Cortex of kidney (tissue), 1 donor: ENCODE measurements around the gene CEP89.
"Not testable (repeated sequence)": the region's sequence is repeated elsewhere in the genome, so short reads cannot be mapped to it uniquely, and the experiment has no call there.

Experiments
- DNase-seq: peaks from one replicate; lab custom pipeline; 2025; lab: John Stamatoyannopoulos, UW

CEP89 gene

GRCh38 chr19:32869369-32869965, 102.3 kb downstream of the CEP89 start, which contains the start of gene SLC7A9:
SLC7A9 (minus strand) TSS chr19:32869767; CDS start chr19:32868534, 1,233 bp downstream.
- DNase-seq = no peak

- no peak for DNase-seq
Observed at GRCh38 chr19:32868206-32868950, 103.4 kb downstream of the CEP89 start.

GRCh38 chr19:32867436-32867835, 104.3 kb downstream of the CEP89 start:
- not testable (repeated sequence) for DNase-seq

GRCh38 chr19:32866564-32867265, 105.0 kb downstream of the CEP89 start:
- no peak for DNase-seq

- no peak for DNase-seq
Observed at GRCh38 chr19:32866061-32866460, 105.7 kb downstream of the CEP89 start.

- no peak for DNase-seq
Observed at GRCh38 chr19:32865326-32865725, 106.4 kb downstream of the CEP89 start.

- no peak for DNase-seq
Observed at GRCh38 chr19:32864318-32865007, 107.3 kb downstream of the CEP89 start.

GRCh38 chr19:32863841-32864240, 107.9 kb downstream of the CEP89 start:
- no peak for DNase-seq

- no peak for DNase-seq
Observed at GRCh38 chr19:32863301-32863700, 108.5 kb downstream of the CEP89 start.

- DNase-seq = no peak
Observed at GRCh38 chr19:32862741-32863140, 109.0 kb downstream of the CEP89 start.

- DNase-seq = no peak
Observed at GRCh38 chr19:32862173-32862572, 109.6 kb downstream of the CEP89 start.

- no peak for DNase-seq
Observed at GRCh38 chr19:32861596-32861995, 110.2 kb downstream of the CEP89 start.

GRCh38 chr19:32859591-32859990, 112.2 kb downstream of the CEP89 start:
- no peak for DNase-seq

GRCh38 chr19:32858559-32858958, 113.2 kb downstream of the CEP89 start:
- no peak for DNase-seq

- DNase-seq = no peak
Observed at GRCh38 chr19:32858155-32858554, 113.6 kb downstream of the CEP89 start.

- no peak for DNase-seq
Observed at GRCh38 chr19:32857584-32857983, 114.2 kb downstream of the CEP89 start.

GRCh38 chr19:32856818-32857217, 114.9 kb downstream of the CEP89 start:
- DNase-seq = not testable (repeated sequence)

- DNase-seq = no peak
Observed at GRCh38 chr19:32852216-32852615, 119.5 kb downstream of the CEP89 start.

GRCh38 chr19:32848035-32848434, 123.7 kb downstream of the CEP89 start:
- DNase-seq = not testable (repeated sequence)

- DNase-seq = no peak
Observed at GRCh38 chr19:32843716-32844245, 128.0 kb downstream of the CEP89 start.

GRCh38 chr19:32842061-32842460, 129.7 kb downstream of the CEP89 start:
- DNase-seq = no peak

- DNase-seq = no peak
Observed at GRCh38 chr19:32837531-32837930, 134.2 kb downstream of the CEP89 start.
